Heart left ventricle (tissue), 16 donors: ENCODE data around the gene CAV3. TPM values are rescaled to one million over a fixed set of nuclear protein-coding genes. Genes with fewer than 3 reads are reported as not detected.

Source experiments
- ATAC-seq, 4 donors: fragments of 200-7000 bp; cut with Tn5 transposase; one replicate each; pipeline ENCODE4 v1.9.1; 2020 to 2022; ENCODE audit warnings: moderate library complexity in 4 of 4, mild to moderate bottlenecking in 3 of 4, moderate number of reproducible peaks in 1 of 4
- DNase-seq, 5 donors: peaks; one replicate each; pipeline ENCODE4 v3.0.0-alpha.2; 2020
- H3K27ac ChIP-seq, 12 donors: fragments of 200-600 bp; sonication (generic) in 4 of 12; one replicate each; pipeline versions ENCODE4 v1.5.0 to v1.8.0; 2016 to 2022; ENCODE audit warnings: mild to moderate bottlenecking in 2 of 12
- H3K27me3 ChIP-seq, 9 donors: fragments of 200-600 bp; sonication (generic) in 2 of 9; one replicate each; pipeline versions ENCODE4 v1.5.1 to v1.8.0; 2016 to 2022; ENCODE audit warnings: mild to moderate bottlenecking in 3 of 9
- H3K36me3 ChIP-seq, 9 donors: fragments of 200-600 bp; sonication (generic) in 2 of 9; one replicate each; pipeline versions ENCODE4 v1.5.0 to v1.8.0; 2018 to 2022; ENCODE audit warnings: mild to moderate bottlenecking in 2 of 9
- H3K4me1 ChIP-seq, 12 donors: fragments of 200-600 bp; sonication (generic) in 4 of 12; one replicate each; pipeline versions ENCODE4 v1.5.0 to v1.8.0; 2016 to 2022; ENCODE audit warnings: mild to moderate bottlenecking in 3 of 12
- H3K4me3 ChIP-seq, 12 donors: fragments of 200-600 bp; sonication (generic) in 4 of 12; one replicate each; pipeline versions ENCODE4 v1.5.0 to v1.8.0; 2017 to 2022; ENCODE audit warnings: mild to moderate bottlenecking in 9 of 12, moderate library complexity in 4 of 12
- H3K9me3 ChIP-seq, 12 donors: fragments of 200-600 bp; sonication (generic) in 4 of 12; one replicate each; pipeline versions ENCODE4 v1.5.0 to v1.8.0; 2016 to 2022; ENCODE audit warnings: mild to moderate bottlenecking in 1 of 12
- POLR2A ChIP-seq, 2 donors: fragments of 450-650 bp; IDR thresholded peaks; one replicate each; pipeline ENCODE4 v1.6.1; 2017; ENCODE audit warnings: antibody characterized with exemption in 2 of 2, mild to moderate bottlenecking in 2 of 2, moderate library complexity in 2 of 2
- WGBS, 4 donors: extraction: QIAGEN DNeasy Blood & Tissue Kit in 2 of 4; methylation state at CpG; one replicate each; pipeline versions ENCODE4 v1.1.5 to v1.1.7; 2013 to 2018; 5-methylcytosine and 5-hydroxymethylcytosine counted together
- intact Hi-C, 10 donors: fragments of 100-400 bp; cut with DNase I; formaldehyde crosslinking; loops; one replicate each; pipeline versions ENCODE4 v1.11.1 to v1.14.2; 2022
- polyA plus RNA-seq, 2 donors: library from polyadenylated mRNA; stranded (reverse); fragments of 200-250 nt; gene quantifications; one replicate each; pipeline ENCODE4 v1.2.3, GENCODE V29; 2013
- total RNA-seq, 9 donors: library from RNA; depleted of rRNA in 2 of 9; stranded (reverse); fragments of >200 nt in 2 of 9; fragmentation: NEBNext Ultra II Directional in 3 of 9; extraction: Animal tissue kit (Norgen Biotek cat#: 25700) in 3 of 9; gene quantifications; one replicate each; pipeline versions ENCODE4 v1.1.0 to v1.2.4, GENCODE V29; 2016 to 2023
- TF ChIP-seq, protein P1 (sequence below), 12 donors: fragments of 200-600 bp; sonication (generic) in 4 of 12; IDR thresholded peaks; one replicate each; pipeline versions ENCODE4 v1.5.0 to v1.8.0; 2018 to 2022; ENCODE audit warnings: antibody characterized with exemption in 12 of 12, mild to moderate bottlenecking in 5 of 12
- donor health status: ischemic (EF 13 %, LVEDD 7.1; RV severe dilation, severe dysfunction).
- donor health status: healthy with polysubstance abuse.
- donor health status: DM: no; HTN: yes; CAD: no.
- donor health status: DM: no; HTN: no; CAD: no.
- donor health status: ischemic (EF 25% LVEDD 6.9; RV normal size, moderate dysfunction).
- donor health status: ischemic (EF 25% LVEDD 5.7; RV mildly dilated, moderate dysfunction).
- donor health status: healthy.
- donor health status: DM: yes; HTN: yes; CAD: no.
- donor health status: ischemic (EF 35%, LVEDD 5.7; RV mildly dilated, moderate dysfunction).
- donor health status: nonischemic (EF 11% LVEDD 7.7; RV severe dilation, severe dysfunction).
- donor health status: DM: yes; HTN: yes; CAD: no.
- donor health status: PGD.
- donor health status: ischemic (EF 29% LVEDD 5.4; RV normal size, mild dysfunction).
- donor health status: nonischemic (EF 23%, LVEDD 6.1; RV moderate dilation, normal function).

CAV3 gene
- total and polyA plus RNA-seq, 11 donors = 17.4 to 37.8 (median 28.3) TPM

DNA sequence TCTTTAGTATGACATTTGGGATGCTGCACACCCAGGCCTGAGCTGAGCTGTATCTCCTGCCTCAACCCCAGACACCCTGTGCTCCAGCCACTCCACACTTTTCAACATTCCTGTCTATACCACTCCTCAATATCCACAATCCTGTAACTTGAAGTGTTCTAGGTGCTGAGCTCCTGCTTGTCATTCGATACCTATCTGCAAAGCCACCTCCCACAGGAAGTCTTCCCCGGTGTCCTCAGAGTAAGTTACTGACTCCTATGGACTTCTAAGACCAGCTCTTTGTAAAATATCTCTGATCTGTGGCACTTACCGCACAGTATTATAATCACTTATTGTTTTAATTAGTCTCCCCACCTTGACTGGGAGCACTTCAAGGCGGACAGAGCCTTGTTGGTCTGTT is 1.2 kb upstream of the CAV3 start:
- Histone ChIP-seq H3K36me3 (no peaks in the 10 kb centered on the region), H3K4me3 (no peak overlapping the region), H3K27me3 (no peaks in the 10 kb centered on the region), H3K9me3 (no peaks in the 10 kb centered on the region), H3K27ac (no peak overlapping the region), H3K4me1 (peaks cover 0 to 15% (median 0%) of the 10 kb centered on the region in 12 donors)
- DNase-seq (no peak), ATAC-seq (no peak)
- intact Hi-C loops = loop anchor here in 2 of 10 donors (5.0 to 10.0 kb wide), 2 partner anchors 68 to 70 kb away; no protein-coding TSS in a partner anchor
- TF ChIP-seq POLR2A (IDR thresholded peaks at IDR 0.05) = no peak
- TF ChIP-seq, protein P1, sequence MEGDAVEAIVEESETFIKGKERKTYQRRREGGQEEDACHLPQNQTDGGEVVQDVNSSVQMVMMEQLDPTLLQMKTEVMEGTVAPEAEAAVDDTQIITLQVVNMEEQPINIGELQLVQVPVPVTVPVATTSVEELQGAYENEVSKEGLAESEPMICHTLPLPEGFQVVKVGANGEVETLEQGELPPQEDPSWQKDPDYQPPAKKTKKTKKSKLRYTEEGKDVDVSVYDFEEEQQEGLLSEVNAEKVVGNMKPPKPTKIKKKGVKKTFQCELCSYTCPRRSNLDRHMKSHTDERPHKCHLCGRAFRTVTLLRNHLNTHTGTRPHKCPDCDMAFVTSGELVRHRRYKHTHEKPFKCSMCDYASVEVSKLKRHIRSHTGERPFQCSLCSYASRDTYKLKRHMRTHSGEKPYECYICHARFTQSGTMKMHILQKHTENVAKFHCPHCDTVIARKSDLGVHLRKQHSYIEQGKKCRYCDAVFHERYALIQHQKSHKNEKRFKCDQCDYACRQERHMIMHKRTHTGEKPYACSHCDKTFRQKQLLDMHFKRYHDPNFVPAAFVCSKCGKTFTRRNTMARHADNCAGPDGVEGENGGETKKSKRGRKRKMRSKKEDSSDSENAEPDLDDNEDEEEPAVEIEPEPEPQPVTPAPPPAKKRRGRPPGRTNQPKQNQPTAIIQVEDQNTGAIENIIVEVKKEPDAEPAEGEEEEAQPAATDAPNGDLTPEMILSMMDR (IDR thresholded peaks at IDR 0.05) = no peak
- WGBS, 4 donors = 68 to 91% (median 83%) methylated on average over 4 of the region's 4 CpGs

DNA sequence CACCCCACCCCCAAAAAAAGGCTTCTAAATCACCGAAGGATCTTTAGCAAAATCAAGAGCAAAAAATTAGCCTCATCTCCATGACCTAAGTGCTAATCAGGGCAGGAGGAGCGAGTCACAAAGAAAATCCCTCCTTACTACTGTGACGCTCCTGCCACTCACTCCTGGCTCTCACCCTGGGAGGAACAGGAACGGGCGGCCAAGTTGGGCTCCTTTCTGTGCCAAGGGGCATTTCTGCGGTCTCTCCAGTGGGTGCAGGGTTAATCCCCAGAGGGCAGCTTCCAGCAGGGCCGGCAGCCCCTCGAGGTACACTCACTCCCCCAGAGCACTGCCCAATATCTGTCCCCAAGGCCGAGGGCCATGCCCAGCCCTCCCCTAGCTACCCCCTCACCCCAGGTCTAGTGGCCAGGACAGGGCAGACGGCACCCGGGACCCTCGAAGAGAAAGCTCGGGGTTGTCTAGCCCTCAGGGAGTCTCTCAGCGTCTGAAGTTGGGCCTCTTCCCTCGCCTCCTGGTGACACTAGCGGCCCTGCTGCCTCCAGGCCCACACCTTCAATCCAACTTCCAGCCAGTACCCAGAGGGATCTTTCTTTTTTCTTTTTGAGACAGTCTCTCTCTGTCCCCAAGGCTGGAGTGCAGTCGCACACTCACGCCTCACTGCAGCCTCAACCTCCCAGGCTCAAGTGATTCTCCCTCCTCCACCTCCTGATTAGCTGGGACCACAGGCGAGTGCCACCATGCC is 706 bp downstream of the CAV3 start:
- no peaks in the 10 kb centered on the region for H3K9me3 ChIP-seq
- no peaks in the 10 kb centered on the region for H3K27me3 ChIP-seq
- no peaks in the 10 kb centered on the region for H3K36me3 ChIP-seq
- peaks cover 0 to 15% (median 0%) of the 10 kb centered on the region in 12 donors for H3K4me1 ChIP-seq
- peak overlapping the region; percentile 16 to 96 (median 80) for H3K27ac ChIP-seq
- H3K4me3 ChIP-seq = peak overlapping the region; percentile 4 to 61 (median 51)
- TF ChIP-seq POLR2A (IDR thresholded peaks at IDR 0.05) = no peak
- TF ChIP-seq, protein P1 (IDR thresholded peaks at IDR 0.05) = no peak
- ATAC-seq (peak; percentile 80 to 88 (median 86)), DNase-seq (peak in 3 of 5 donors; percentile 22 to 64 (median 60))
- WGBS, 4 donors = 49 to 56% (median 53%) methylated on average over 16 to 19 of the region's 19 CpGs
- intact Hi-C loops = loop anchor here in 2 of 10 donors (5.0 to 10.0 kb wide), 2 partner anchors 70 to 72 kb away; no protein-coding TSS in a partner anchor

DNA sequence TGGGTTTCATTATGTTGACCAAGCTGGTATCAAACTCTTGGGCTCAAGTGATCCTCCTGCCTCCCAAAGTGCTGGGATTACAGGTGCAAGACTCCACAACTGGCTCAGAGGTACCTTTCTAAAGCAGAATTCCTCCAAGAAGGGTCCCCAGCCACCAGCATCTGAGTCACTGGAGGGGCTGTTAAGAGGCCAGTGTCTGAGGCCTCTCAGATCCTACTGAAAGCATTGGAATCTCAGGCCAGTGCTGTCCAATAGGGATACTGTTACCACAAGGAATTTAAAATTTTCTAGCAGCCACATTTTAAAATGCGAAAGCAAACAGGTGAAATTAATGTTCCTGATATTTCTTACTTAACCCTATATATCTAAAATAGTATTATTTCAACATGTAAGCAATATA is 1.3 kb downstream of the CAV3 start:
- Histone ChIP-seq H3K9me3 (no peaks in the 10 kb centered on the region), H3K27me3 (no peaks in the 10 kb centered on the region), H3K4me1 (peaks cover 0 to 15% (median 2%) of the 10 kb centered on the region in 12 donors), H3K36me3 (no peaks in the 10 kb centered on the region), H3K27ac (peak overlapping the region in 9 of 12 donors; percentile 70 to 96 (median 85)), H3K4me3 (peak overlapping the region in 10 of 12 donors; percentile 34 to 61 (median 52))
- no peak for DNase-seq
- ATAC-seq = no peak
- intact Hi-C loops = loop anchor here in 2 of 10 donors (5.0 to 10.0 kb wide), 2 partner anchors 70 to 73 kb away; no protein-coding TSS in a partner anchor
- WGBS, 4 donors = 91 to 96% (median 93%) methylated on average over 1 of the region's 1 CpG
- TF ChIP-seq POLR2A (IDR thresholded peaks at IDR 0.05) = no peak
- TF ChIP-seq, protein P1 (IDR thresholded peaks at IDR 0.05) = no peak

DNA sequence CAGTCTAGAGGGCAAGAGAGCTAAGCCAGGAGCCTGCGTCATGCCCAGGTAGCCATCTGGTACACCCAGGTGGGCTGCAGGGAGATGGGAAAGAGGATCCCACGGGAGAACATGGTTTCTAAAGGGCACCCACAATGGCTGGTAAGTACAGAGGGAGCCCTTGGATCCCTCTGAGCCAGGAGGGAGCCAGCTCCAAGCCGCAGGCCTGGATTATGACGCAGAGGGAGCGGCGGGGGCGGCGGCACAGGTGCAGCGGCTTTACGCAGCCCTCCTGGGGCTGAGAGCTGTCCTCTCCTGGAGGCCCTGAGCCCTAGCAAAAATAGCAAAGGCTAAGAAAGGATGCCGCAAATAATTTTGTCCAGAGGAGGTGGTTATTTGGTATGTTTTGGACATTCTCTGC is 2.8 kb downstream of the CAV3 start:
- Histone ChIP-seq H3K27me3 (no peaks in the 10 kb centered on the region), H3K4me1 (peaks cover 0 to 29% (median 10%) of the 10 kb centered on the region in 12 donors), H3K9me3 (no peaks in the 10 kb centered on the region), H3K4me3 (no peak overlapping the region), H3K36me3 (no peaks in the 10 kb centered on the region), H3K27ac (no peak overlapping the region)
- 90 to 92% (median 91%) methylated on average over 11 of the region's 11 CpGs for WGBS, 4 donors
- TF ChIP-seq POLR2A (IDR thresholded peaks at IDR 0.05) = no peak
- TF ChIP-seq, protein P1 (IDR thresholded peaks at IDR 0.05) = no peak
- ATAC-seq (no peak), DNase-seq (no peak)
- intact Hi-C loops = loop anchor here in 1 of 10 donors (10.0 kb wide), 1 partner anchor 72 kb away; no protein-coding TSS in a partner anchor
